Measurements from ENCODE around the gene SLC1A2.

GRCh38 chr11:35276396-35277145 lies 142.8 kb downstream of the SLC1A2 start:
- no peak for TF ChIP-seq CTCF (IDR thresholded peaks at IDR 0.05; ENCODE audit: low read depth, low read length)
- no peak for TF ChIP-seq MYC (IDR thresholded peaks at IDR 0.05; ENCODE audit: low read depth, low read length)
